IMR-90 (cell line): ENCODE results near the gene CEBPE. TPM values are rescaled to one million over a fixed set of nuclear protein-coding genes. Genes with fewer than 3 reads are reported as not detected.

Experiments used
- ATAC-seq: fragments of 200-7000 bp; cut with Tn5 transposase; 2 replicates; pipeline ENCODE4 v1.9.1; 2020; ENCODE audit warnings: low read depth, mild to moderate bottlenecking, moderate library complexity
- BruUV-seq: library from RNA; stranded (reverse); fragments of 400-500 nt; replicated peaks from 2 replicates; lab custom pipeline; 2021; lab: Mats Ljungman, UMichigan
- CTCF ChIA-PET: fragments of 300-600 bp; formaldehyde crosslinking; extraction: SDS; loops from one replicate; lab custom pipeline; 2021; ENCODE audit warnings: antibody characterized with exemption; lab: Yijun Ruan, JAX
- POLR2A ChIA-PET: fragments of 300-600 bp; sonication (Branson Sonifier 250); formaldehyde crosslinking; loops from one replicate; lab custom pipeline; 2022; ENCODE audit warnings: antibody characterized with exemption; ENCODE audit not compliant: unreplicated experiment; lab: Charles Lee
- DNase-seq: peaks from one replicate; pipeline ENCODE4 v3.0.0; 2013
- H2AFZ ChIP-seq: replicated peaks from 2 replicates; pipeline ENCODE3; 2013; ENCODE audit warnings: low read length, mild to moderate bottlenecking; ENCODE audit not compliant: poor library complexity
- H2AK5ac ChIP-seq: 2 replicates; pipeline ENCODE4 v1.6.1; 2013; ENCODE audit warnings: low read depth, low read length, inconsistent platforms
- H2AK9ac ChIP-seq: replicated peaks from 2 replicates; pipeline ENCODE3; 2013; ENCODE audit warnings: mild to moderate bottlenecking, low read depth, low read length, moderate library complexity; ENCODE audit not compliant: poor library complexity
- H2BK120ac ChIP-seq: 2 replicates; pipeline ENCODE4 v1.6.1; 2013; ENCODE audit warnings: low read depth, low read length, inconsistent platforms
- H2BK15ac ChIP-seq: 3 replicates; pipeline ENCODE4 v1.6.1; 2013; ENCODE audit warnings: low read depth, low read length, inconsistent platforms
- H2BK20ac ChIP-seq: 2 replicates; pipeline ENCODE4 v1.6.1; 2013; ENCODE audit warnings: low read depth, mild to moderate bottlenecking, inconsistent platforms, low read length, moderate library complexity
- H2BK5ac ChIP-seq: 2 replicates; pipeline ENCODE4 v1.6.1; 2013; ENCODE audit warnings: mild to moderate bottlenecking, low read depth, low read length, inconsistent platforms; ENCODE audit not compliant: poor library complexity, severe bottlenecking
- H3K14ac ChIP-seq: replicated peaks from 2 replicates; pipeline ENCODE4 v1.6.1; 2013; ENCODE audit warnings: low read depth, low read length, inconsistent platforms
- H3K18ac ChIP-seq: 2 replicates; pipeline ENCODE4 v1.6.1; 2013; ENCODE audit warnings: low read depth, low read length, control low read depth
- H3K23ac ChIP-seq: 2 replicates; pipeline ENCODE4 v1.6.1; 2013; ENCODE audit warnings: low read depth, low read length, inconsistent platforms
- H3K27ac ChIP-seq: 2 replicates; pipeline ENCODE4 v1.5.1; 2013; ENCODE audit warnings: mild to moderate bottlenecking, control low read depth, low read length; ENCODE audit not compliant: insufficient read depth
- H3K27me3 ChIP-seq: 2 replicates; pipeline ENCODE4 v1.6.1; 2013; ENCODE audit warnings: low read length; ENCODE audit not compliant: control insufficient read depth, insufficient read depth
- H3K36me3 ChIP-seq: 2 replicates; pipeline ENCODE4 v1.6.1; 2013; ENCODE audit warnings: low read length, mixed read lengths; ENCODE audit not compliant: control insufficient read depth, insufficient read depth
- H3K4ac ChIP-seq: 2 replicates; pipeline ENCODE4 v1.6.1; 2013; ENCODE audit warnings: low read depth, low read length, inconsistent platforms
- H3K4me1 ChIP-seq: 2 replicates; pipeline ENCODE4 v1.6.1; 2013; ENCODE audit warnings: low read length, mixed read lengths; ENCODE audit not compliant: control insufficient read depth, insufficient read depth
- H3K4me2 ChIP-seq: 2 replicates; pipeline ENCODE4 v1.6.1; 2013; ENCODE audit warnings: low read depth, mild to moderate bottlenecking, control low read depth, low read length, moderate library complexity
- H3K4me3 ChIP-seq: 2 replicates; pipeline ENCODE4 v1.5.1; 2013; ENCODE audit warnings: low read depth, mild to moderate bottlenecking, control low read depth, low read length, moderate library complexity; ENCODE audit not compliant: insufficient read depth
- H3K56ac ChIP-seq: 2 replicates; pipeline ENCODE4 v1.6.1; 2013; ENCODE audit warnings: low read length, inconsistent platforms; ENCODE audit not compliant: insufficient read depth; ENCODE audit errors: extremely low read depth
- H3K79me1 ChIP-seq, 2 experiments: 2 replicates each; pipeline ENCODE4 v1.6.1; 2013; ENCODE audit warnings: low read length in 2 of 2, inconsistent platforms in 1 of 2, low read depth in 1 of 2
- H3K9ac ChIP-seq: 2 replicates; pipeline ENCODE4 v1.6.1; 2013; ENCODE audit warnings: low read depth, low read length, control low read depth
- H3K9me1 ChIP-seq: 2 replicates; pipeline ENCODE4 v1.6.1; 2013; ENCODE audit warnings: low read length, inconsistent platforms; ENCODE audit not compliant: insufficient read depth
- H3K9me3 ChIP-seq: 2 replicates; pipeline ENCODE4 v1.6.1; 2013; ENCODE audit warnings: low read length; ENCODE audit not compliant: control insufficient read depth, insufficient read depth
- H4K20me1 ChIP-seq: 2 replicates; pipeline ENCODE4 v1.6.1; 2013; ENCODE audit warnings: low read length, inconsistent platforms; ENCODE audit not compliant: insufficient read depth
- H4K5ac ChIP-seq: 2 replicates; pipeline ENCODE4 v1.6.1; 2013; ENCODE audit warnings: mild to moderate bottlenecking, low read depth, low read length, control low read depth
- H4K8ac ChIP-seq, 2 experiments: 2 replicates each; pipeline ENCODE4 v1.6.1; 2013; ENCODE audit warnings: low read depth in 2 of 2, low read length in 2 of 2, control low read depth in 1 of 2, inconsistent platforms in 1 of 2
- H4K91ac ChIP-seq: 2 replicates; pipeline ENCODE4 v1.6.1; 2013; ENCODE audit warnings: low read depth, low read length, inconsistent platforms; ENCODE audit not compliant: insufficient read depth
- CTCF ChIP-seq: conservative IDR thresholded peaks from 2 replicates; pipeline ENCODE4 v1.5.1; 2012; ENCODE audit warnings: mild to moderate bottlenecking, low read depth, low read length, improper control_type of control experiment
- WGBS, 2 experiments: methylation state at CpG; one replicate each; pipeline versions ENCODE4 v1.1.5 to v1.1.7; 2013; ENCODE audit warnings: missing lambda C conversion rate in 2 of 2; ENCODE audit not compliant: insufficient read length in 1 of 2; ENCODE audit errors: extremely low coverage in 2 of 2; 5-methylcytosine and 5-hydroxymethylcytosine counted together
- dilution Hi-C: fragments of 300-500 bp; cut with HindIII; formaldehyde crosslinking; loops from one replicate; pipeline ENCODE4 v1.14.3; 2018; ENCODE audit warnings: low sequenced_read_pairs; ENCODE audit not compliant: unreplicated experiment
- in situ Hi-C: fragments of 300-500 bp; cut with MboI; formaldehyde crosslinking; loops from 3 replicates; pipeline ENCODE4 v1.14.3; 2019; ENCODE audit warnings: low sequenced_read_pairs, inconsistent platforms, mixed read lengths
- intact Hi-C: fragments of 100-400 bp; cut with micrococcal nuclease; formaldehyde crosslinking; loops from 2 replicates; pipeline ENCODE4 v1.10.0; 2022
- polyA plus RNA-seq, 3 experiments: library from polyadenylated mRNA; depleted of rRNA; stranded (reverse); fragments of >200 nt; gene quantifications; 2 replicates each; pipeline ENCODE4 v1.2.3, GENCODE V29; 2012; ENCODE audit warnings: low replicate concordance in 1 of 3
- total RNA-seq: library from RNA; depleted of rRNA; stranded (reverse); fragments of >200 nt; gene quantifications from 2 replicates; pipeline ENCODE4 v1.2.3, GENCODE V29; 2012

CEBPE gene
- total and polyA plus RNA-seq, 2 of the 4 experiments (the other 2 are of a cell fraction), result 0.05 TPM; not detected in 1

- no CpG with 5 or more reads among the region's 1 CpG for WGBS, 2 experiments
- in situ Hi-C loops (no loop called here), intact Hi-C loops (no loop called here), dilution Hi-C loops (no loop called here)
- TF ChIP-seq CTCF, result no peak
- BruUV-seq, result no TSS peak
- Histone ChIP-seq H4K91ac (no peak overlapping the region), H3K36me3 (no peaks in the 10 kb centered on the region), H3K56ac (no peak overlapping the region), H2BK5ac (no peak overlapping the region), H3K79me1 (no peaks in the 10 kb centered on the region), H3K4me3 (no peak overlapping the region), H2BK120ac (no peak overlapping the region), H4K8ac (no peak overlapping the region), H3K4ac (no peak overlapping the region), H2BK20ac (no peak overlapping the region), H2AFZ (no peak overlapping the region), H3K9ac (no peak overlapping the region), H3K14ac (no peak overlapping the region), H3K4me1 (no peaks in the 10 kb centered on the region), H4K20me1 (no peaks in the 10 kb centered on the region), H2AK9ac (no peak overlapping the region), H3K9me3 (0 out of 2 replicates have a peak, but pooled peaks cover 2% of the 10 kb centered on the region), H3K4me2 (no peak overlapping the region), H4K5ac (no peak overlapping the region), H2BK15ac (no peak overlapping the region), H3K27ac (no peak overlapping the region), H3K27me3 (peaks cover 23% of the 10 kb centered on the region), H3K23ac (no peak overlapping the region), H3K9me1 (no peaks in the 10 kb centered on the region), H3K18ac (no peak overlapping the region), H2AK5ac (no peak overlapping the region)
- CTCF ChIA-PET, result interaction anchor here (0.9 kb wide), 1 partner anchor 220 kb away, joined by 4 read pairs; no protein-coding TSS in a partner anchor
- no peak for DNase-seq
- POLR2A ChIA-PET, result no interaction called here
- no peak for ATAC-seq
These were observed 24.9 kb upstream of the CEBPE start for GRCh38 chr14:23143911-23144310.
